ENCODE results near the gene GPC6.

The GPC6 gene

DNA sequence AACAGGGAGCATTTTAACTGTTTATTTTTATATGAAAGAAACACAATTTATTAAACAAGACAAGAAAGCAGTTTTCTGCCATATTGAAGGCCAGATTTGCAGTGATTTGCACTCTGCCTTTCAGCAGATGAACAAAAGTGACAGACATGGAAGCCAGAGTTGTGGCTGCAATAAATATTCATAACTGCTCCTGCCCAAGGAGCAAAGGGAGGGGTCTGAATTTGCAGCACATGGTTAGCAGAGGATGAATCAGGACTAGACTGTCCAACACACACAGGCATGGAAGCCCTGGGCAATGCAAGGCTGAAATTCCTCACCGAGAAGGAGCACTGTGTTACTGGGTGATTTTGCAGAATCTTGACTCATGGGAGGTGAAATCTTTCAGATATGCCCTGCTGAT, 834.7 kb downstream of the GPC6 start:
- H3K9ac ChIP-seq (ENCODE audit: low read length): no peak overlapping the region
- H4K20me1 ChIP-seq (ENCODE audit: insufficient read depth, low read length): no peaks in the 10 kb centered on the region
- no peak for DNase-seq
- no peak overlapping the region for H3K27ac ChIP-seq (ENCODE audit: low read length)
- no peak overlapping the region for H2AFZ ChIP-seq (ENCODE audit: low read length)
- H3K4me2 ChIP-seq (ENCODE audit: low read depth, low read length): no peak overlapping the region
- H3K36me3 ChIP-seq (replicated peaks; ENCODE audit: insufficient read depth, low read length): no peaks in the 10 kb centered on the region
- H3K27me3 ChIP-seq (replicated peaks; ENCODE audit: insufficient read depth, low read length): no peaks in the 10 kb centered on the region
- no peak overlapping the region for H3K4me3 ChIP-seq (ENCODE audit: low read length)
- no peaks in the 10 kb centered on the region for H3F3A ChIP-seq (ENCODE audit: insufficient read depth, low read length)
- H3K9me2 ChIP-seq (replicated peaks; ENCODE audit: insufficient read depth, low read length): no peaks in the 10 kb centered on the region
- H3K79me2 ChIP-seq (ENCODE audit: low read length): no peaks in the 10 kb centered on the region
- TF ChIP-seq, protein P1, sequence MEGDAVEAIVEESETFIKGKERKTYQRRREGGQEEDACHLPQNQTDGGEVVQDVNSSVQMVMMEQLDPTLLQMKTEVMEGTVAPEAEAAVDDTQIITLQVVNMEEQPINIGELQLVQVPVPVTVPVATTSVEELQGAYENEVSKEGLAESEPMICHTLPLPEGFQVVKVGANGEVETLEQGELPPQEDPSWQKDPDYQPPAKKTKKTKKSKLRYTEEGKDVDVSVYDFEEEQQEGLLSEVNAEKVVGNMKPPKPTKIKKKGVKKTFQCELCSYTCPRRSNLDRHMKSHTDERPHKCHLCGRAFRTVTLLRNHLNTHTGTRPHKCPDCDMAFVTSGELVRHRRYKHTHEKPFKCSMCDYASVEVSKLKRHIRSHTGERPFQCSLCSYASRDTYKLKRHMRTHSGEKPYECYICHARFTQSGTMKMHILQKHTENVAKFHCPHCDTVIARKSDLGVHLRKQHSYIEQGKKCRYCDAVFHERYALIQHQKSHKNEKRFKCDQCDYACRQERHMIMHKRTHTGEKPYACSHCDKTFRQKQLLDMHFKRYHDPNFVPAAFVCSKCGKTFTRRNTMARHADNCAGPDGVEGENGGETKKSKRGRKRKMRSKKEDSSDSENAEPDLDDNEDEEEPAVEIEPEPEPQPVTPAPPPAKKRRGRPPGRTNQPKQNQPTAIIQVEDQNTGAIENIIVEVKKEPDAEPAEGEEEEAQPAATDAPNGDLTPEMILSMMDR (IDR thresholded peaks at IDR 0.05; ENCODE audit: low read length): no peak
- no peak for TF ChIP-seq EZH2 (optimal IDR thresholded peaks at IDR 0.05; ENCODE audit: low read depth, low read length)
- no peak for TF ChIP-seq EZH2phosphoT487 (IDR thresholded peaks at IDR 0.05; ENCODE audit: low read length)
- H3K9me3 ChIP-seq (replicated peaks; ENCODE audit: insufficient read depth, low read length): no peaks in the 10 kb centered on the region
- no peaks in the 10 kb centered on the region for H3K4me1 ChIP-seq (ENCODE audit: low read length)

- Histone ChIP-seq H4K20me1 (ENCODE audit: insufficient read depth, low read length) (no peaks in the 10 kb centered on the region), H3K79me2 (ENCODE audit: low read length) (no peaks in the 10 kb centered on the region), H3K4me2 (ENCODE audit: low read depth, low read length) (no peak overlapping the region), H3K9ac (ENCODE audit: low read length) (no peak overlapping the region), H3K9me2 (replicated peaks; ENCODE audit: insufficient read depth, low read length) (no peaks in the 10 kb centered on the region), H3K27ac (ENCODE audit: low read length) (no peak overlapping the region), H3K4me1 (ENCODE audit: low read length) (no peaks in the 10 kb centered on the region), H3K4me3 (ENCODE audit: low read length) (no peak overlapping the region), H3K36me3 (replicated peaks; ENCODE audit: insufficient read depth, low read length) (no peaks in the 10 kb centered on the region), H3F3A (ENCODE audit: insufficient read depth, low read length) (no peaks in the 10 kb centered on the region), H2AFZ (ENCODE audit: low read length) (no peak overlapping the region), H3K27me3 (replicated peaks; ENCODE audit: insufficient read depth, low read length) (no peaks in the 10 kb centered on the region), H3K9me3 (replicated peaks; ENCODE audit: insufficient read depth, low read length) (no peaks in the 10 kb centered on the region)
- no peak for DNase-seq
- TF ChIP-seq, protein P1 (IDR thresholded peaks at IDR 0.05; ENCODE audit: low read length): no peak
- TF ChIP-seq EZH2phosphoT487 (IDR thresholded peaks at IDR 0.05; ENCODE audit: low read length) (no peak), EZH2 (optimal IDR thresholded peaks at IDR 0.05; ENCODE audit: low read depth, low read length) (no peak)
Measured at GRCh38 chr13:94063096-94063495, 836.5 kb downstream of the GPC6 start.

DNA sequence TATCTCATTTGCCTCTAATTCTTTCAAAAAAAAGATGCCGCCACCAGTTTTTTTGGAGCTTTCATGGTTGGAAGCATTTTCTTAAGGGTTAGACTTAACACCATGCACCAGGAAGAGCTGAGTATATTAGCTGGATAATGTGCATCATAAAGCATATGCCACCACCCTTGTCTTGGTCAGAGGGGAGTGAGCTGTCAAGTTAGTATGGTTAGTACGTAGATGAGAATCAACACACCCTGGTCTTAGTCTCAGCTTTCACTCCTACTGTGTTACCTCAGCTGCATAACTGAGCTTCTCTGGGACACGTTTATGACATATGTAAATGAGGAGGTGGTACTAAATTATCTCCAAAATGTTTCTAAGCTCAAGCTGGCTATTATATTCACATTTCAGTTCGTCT, 837.2 kb downstream of the GPC6 start:
- H3K79me2 ChIP-seq (ENCODE audit: low read length): no peaks in the 10 kb centered on the region
- H3K9me3 ChIP-seq (replicated peaks; ENCODE audit: insufficient read depth, low read length): no peaks in the 10 kb centered on the region
- H3K9me2 ChIP-seq (replicated peaks; ENCODE audit: insufficient read depth, low read length): no peaks in the 10 kb centered on the region
- no peak for TF ChIP-seq EZH2 (optimal IDR thresholded peaks at IDR 0.05; ENCODE audit: low read depth, low read length)
- TF ChIP-seq, protein P1 (IDR thresholded peaks at IDR 0.05; ENCODE audit: low read length): no peak
- TF ChIP-seq EZH2phosphoT487 (IDR thresholded peaks at IDR 0.05; ENCODE audit: low read length): no peak
- H2AFZ ChIP-seq (ENCODE audit: low read length): no peak overlapping the region
- no peak overlapping the region for H3K27ac ChIP-seq (ENCODE audit: low read length)
- H3K4me1 ChIP-seq (ENCODE audit: low read length): no peaks in the 10 kb centered on the region
- DNase-seq: no peak
- H3K9ac ChIP-seq (ENCODE audit: low read length): no peak overlapping the region
- no peak overlapping the region for H3K4me2 ChIP-seq (ENCODE audit: low read depth, low read length)
- no peaks in the 10 kb centered on the region for H3K36me3 ChIP-seq (replicated peaks; ENCODE audit: insufficient read depth, low read length)
- no peaks in the 10 kb centered on the region for H3F3A ChIP-seq (ENCODE audit: insufficient read depth, low read length)
- no peaks in the 10 kb centered on the region for H4K20me1 ChIP-seq (ENCODE audit: insufficient read depth, low read length)
- no peak overlapping the region for H3K4me3 ChIP-seq (ENCODE audit: low read length)
- no peaks in the 10 kb centered on the region for H3K27me3 ChIP-seq (replicated peaks; ENCODE audit: insufficient read depth, low read length)
